Skeletal muscle satellite cell (primary cell): ENCODE measurements around the gene EXOC4.
"Not testable (repeated sequence)": the region's sequence is repeated elsewhere in the genome, so short reads cannot be mapped to it uniquely, and the experiment has no call there.

Source experiments
- H3K27me3 ChIP-seq: 2 replicates; pipeline ENCODE4 v1.7.0; 2013; ENCODE audit warnings: low read length; ENCODE audit not compliant: control insufficient read depth, insufficient read depth
- H3K36me3 ChIP-seq: 2 replicates; pipeline ENCODE4 v1.7.0; 2013; ENCODE audit warnings: mild to moderate bottlenecking, control low read depth, low read length; ENCODE audit not compliant: insufficient read depth
- H3K4me1 ChIP-seq: 2 replicates; pipeline ENCODE4 v1.7.0; 2013; ENCODE audit warnings: low read length; ENCODE audit not compliant: control insufficient read depth, insufficient read depth
- H3K4me2 ChIP-seq: 2 replicates; pipeline ENCODE4 v1.7.0; 2013; ENCODE audit warnings: mild to moderate bottlenecking, low read length
- H3K4me3 ChIP-seq: 2 replicates; pipeline ENCODE4 v1.7.0; 2013; ENCODE audit warnings: low read length
- H3K9ac ChIP-seq: 2 replicates; pipeline ENCODE4 v1.7.0; 2013; ENCODE audit warnings: mild to moderate bottlenecking, low read depth, low read length, moderate library complexity
- H3K9me3 ChIP-seq: replicated peaks from 2 replicates; pipeline ENCODE4 v1.7.0; 2013; ENCODE audit warnings: mild to moderate bottlenecking, control low read depth, low read length

Gene EXOC4

GRCh38 chr7:133315332-133316040 lies 62.6 kb downstream of the EXOC4 start:
- Histone ChIP-seq H3K27me3 (no peaks in the 10 kb centered on the region), H3K9ac (no peak overlapping the region), H3K4me3 (no peak overlapping the region), H3K36me3 (peaks cover 4% of the 10 kb centered on the region), H3K4me2 (no peak overlapping the region), H3K9me3 (no peaks in the 10 kb centered on the region), H3K4me1 (peaks cover 6% of the 10 kb centered on the region)

- H3K9ac ChIP-seq, result no peak overlapping the region
- H3K36me3 ChIP-seq, result peaks cover 4% of the 10 kb centered on the region
- H3K4me1 ChIP-seq, result peaks cover 6% of the 10 kb centered on the region
- H3K27me3 ChIP-seq, result no peaks in the 10 kb centered on the region
- no peak overlapping the region for H3K4me3 ChIP-seq
- no peak overlapping the region for H3K4me2 ChIP-seq
- H3K9me3 ChIP-seq, result no peaks in the 10 kb centered on the region
These were observed 67.0 kb downstream of the EXOC4 start for GRCh38 chr7:133319842-133320241.

- H3K36me3 ChIP-seq, result peaks cover 4% of the 10 kb centered on the region
- no peak overlapping the region for H3K9ac ChIP-seq
- H3K27me3 ChIP-seq, result no peaks in the 10 kb centered on the region
- H3K4me3 ChIP-seq, result no peak overlapping the region
- H3K9me3 ChIP-seq, result no peaks in the 10 kb centered on the region
- no peak overlapping the region for H3K4me2 ChIP-seq
- H3K4me1 ChIP-seq, result no peaks in the 10 kb centered on the region
These were observed 68.0 kb downstream of the EXOC4 start for GRCh38 chr7:133320891-133321290.

GRCh38 chr7:133321366-133321765 lies 68.5 kb downstream of the EXOC4 start:
- not testable (repeated sequence) for H3K9ac ChIP-seq, H3K4me1 ChIP-seq, H3K9me3 ChIP-seq, H3K4me3 ChIP-seq, H3K36me3 ChIP-seq, H3K27me3 ChIP-seq, H3K4me2 ChIP-seq

- not testable (repeated sequence) for H3K9ac ChIP-seq, H3K36me3 ChIP-seq, H3K27me3 ChIP-seq, H3K4me2 ChIP-seq, H3K4me3 ChIP-seq, H3K9me3 ChIP-seq, H3K4me1 ChIP-seq
These were observed 73.9 kb downstream of the EXOC4 start for GRCh38 chr7:133326745-133327144.

- H3K4me3 ChIP-seq, H3K27me3 ChIP-seq, H3K4me1 ChIP-seq, H3K9ac ChIP-seq, H3K36me3 ChIP-seq, H3K9me3 ChIP-seq, H3K4me2 ChIP-seq: not testable (repeated sequence)
These were observed 75.1 kb downstream of the EXOC4 start for GRCh38 chr7:133328021-133328420.

- Histone ChIP-seq H3K4me1 (no peaks in the 10 kb centered on the region), H3K9me3 (no peaks in the 10 kb centered on the region), H3K9ac (no peak overlapping the region), H3K36me3 (peaks cover 2% of the 10 kb centered on the region), H3K27me3 (no peaks in the 10 kb centered on the region), H3K4me3 (no peak overlapping the region), H3K4me2 (no peak overlapping the region)
These were observed 77.2 kb downstream of the EXOC4 start for GRCh38 chr7:133330085-133330484.

GRCh38 chr7:133331861-133332260 lies 79.0 kb downstream of the EXOC4 start:
- H3K27me3 ChIP-seq, result no peaks in the 10 kb centered on the region
- H3K9ac ChIP-seq, result no peak overlapping the region
- H3K4me3 ChIP-seq, result no peak overlapping the region
- no peaks in the 10 kb centered on the region for H3K9me3 ChIP-seq
- H3K36me3 ChIP-seq, result peaks cover 2% of the 10 kb centered on the region
- H3K4me1 ChIP-seq, result no peaks in the 10 kb centered on the region
- H3K4me2 ChIP-seq, result no peak overlapping the region

- no peak overlapping the region for H3K9ac ChIP-seq
- H3K4me2 ChIP-seq, result no peak overlapping the region
- H3K27me3 ChIP-seq, result no peaks in the 10 kb centered on the region
- no peaks in the 10 kb centered on the region for H3K36me3 ChIP-seq
- no peaks in the 10 kb centered on the region for H3K9me3 ChIP-seq
- no peak overlapping the region for H3K4me3 ChIP-seq
- no peaks in the 10 kb centered on the region for H3K4me1 ChIP-seq
These were observed 86.9 kb downstream of the EXOC4 start for GRCh38 chr7:133339772-133340171.

- Histone ChIP-seq H3K4me3 (no peak overlapping the region), H3K36me3 (no peaks in the 10 kb centered on the region), H3K27me3 (no peaks in the 10 kb centered on the region), H3K4me2 (no peak overlapping the region), H3K9me3 (no peaks in the 10 kb centered on the region), H3K9ac (no peak overlapping the region), H3K4me1 (no peaks in the 10 kb centered on the region)
These were observed 91.4 kb downstream of the EXOC4 start for GRCh38 chr7:133344275-133344674.

- H3K4me1 ChIP-seq, result no peaks in the 10 kb centered on the region
- H3K9me3 ChIP-seq, result no peaks in the 10 kb centered on the region
These were observed 93.0 kb downstream of the EXOC4 start for GRCh38 chr7:133345690-133346421.

GRCh38 chr7:133348250-133348649 lies 95.4 kb downstream of the EXOC4 start:
- no peaks in the 10 kb centered on the region for H3K36me3 ChIP-seq
- no peak overlapping the region for H3K9ac ChIP-seq
- no peaks in the 10 kb centered on the region for H3K9me3 ChIP-seq
- no peaks in the 10 kb centered on the region for H3K27me3 ChIP-seq
- no peak overlapping the region for H3K4me2 ChIP-seq
- H3K4me1 ChIP-seq, result no peaks in the 10 kb centered on the region
- H3K4me3 ChIP-seq, result no peak overlapping the region

More at GRCh38 chr7:133345690-133346421, 93.0 kb downstream of the EXOC4 start:
- H3K4me2 ChIP-seq, result no peak overlapping the region
- H3K27me3 ChIP-seq, result no peaks in the 10 kb centered on the region
- H3K36me3 ChIP-seq, result no peaks in the 10 kb centered on the region
- H3K4me3 ChIP-seq, result no peak overlapping the region
- H3K9ac ChIP-seq, result no peak overlapping the region
